Smooth muscle cell (in vitro differentiated cells): Measurements from ENCODE around the gene ARMC10. TPM values are rescaled to one million over a fixed set of nuclear protein-coding genes. Genes with fewer than 3 reads are reported as not detected.
A peak's percentile ranks its signal among the peaks of the same experiment; 100 is the strongest.
"Not testable (repeated sequence)": the region's sequence is repeated elsewhere in the genome, so short reads cannot be mapped to it uniquely, and the experiment has no call there.

Experiments
- DNase-seq: peaks from one replicate; lab custom pipeline; 2025; ENCODE audit not compliant: unreplicated experiment; lab: John Stamatoyannopoulos, UW
- H2AFZ ChIP-seq: fragments of 200-600 bp; sonication (generic); 2 replicates; pipeline ENCODE4 v1.6.0; 2016; ENCODE audit warnings: antibody characterized with exemption, low read depth, mild to moderate bottlenecking
- H3F3A ChIP-seq: fragments of 200-600 bp; sonication (generic); 2 replicates; pipeline ENCODE4 v1.6.0; 2017; ENCODE audit warnings: antibody characterized with exemption, low read depth
- H3K27ac ChIP-seq: fragments of 200-600 bp; sonication (generic); 2 replicates; pipeline ENCODE4 v1.5.1; 2016; ENCODE audit warnings: low read depth, mild to moderate bottlenecking
- H3K27me3 ChIP-seq: fragments of 200-600 bp; sonication (generic); 2 replicates; pipeline ENCODE4 v1.6.1; 2016; ENCODE audit warnings: low read depth, mild to moderate bottlenecking
- H3K36me3 ChIP-seq: fragments of 200-600 bp; sonication (generic); 2 replicates; pipeline ENCODE4 v1.5.1; 2016; ENCODE audit warnings: low read depth
- H3K4me1 ChIP-seq: fragments of 200-600 bp; sonication (generic); 2 replicates; pipeline ENCODE4 v1.5.1; 2016; ENCODE audit warnings: low read depth
- H3K4me2 ChIP-seq: fragments of 200-600 bp; sonication (generic); 2 replicates; pipeline ENCODE4 v1.6.0; 2016; ENCODE audit warnings: mild to moderate bottlenecking
- H3K4me3 ChIP-seq: fragments of 200-600 bp; sonication (generic); 2 replicates; pipeline ENCODE4 v1.5.1; 2016; ENCODE audit warnings: mild to moderate bottlenecking
- H3K79me2 ChIP-seq: fragments of 200-600 bp; sonication (generic); 2 replicates; pipeline ENCODE4 v1.6.0; 2016; ENCODE audit warnings: low read depth, mild to moderate bottlenecking
- H3K9ac ChIP-seq: fragments of 200-600 bp; sonication (generic); 2 replicates; pipeline ENCODE4 v1.6.0; 2016; ENCODE audit warnings: low read depth
- H3K9me3 ChIP-seq: fragments of 200-600 bp; sonication (generic); replicated peaks from 2 replicates; pipeline ENCODE4 v1.5.1; 2016; ENCODE audit warnings: low read depth
- H4K20me1 ChIP-seq: fragments of 200-600 bp; sonication (generic); 2 replicates; pipeline ENCODE4 v1.6.0; 2016; ENCODE audit warnings: low read depth
- CTCF ChIP-seq: fragments of 200-600 bp; sonication (generic); IDR thresholded peaks from 2 replicates; pipeline ENCODE4 v1.5.1; 2017; ENCODE audit warnings: borderline replicate concordance, mild to moderate bottlenecking, antibody characterized with exemption; ENCODE audit not compliant: insufficient read depth, poor library complexity, severe bottlenecking
- WGBS: methylation state at CpG from one replicate; pipeline ENCODE4 v1.1.7; 2016; ENCODE audit warnings: low lambda C conversion rate; 5-methylcytosine and 5-hydroxymethylcytosine counted together
- polyA plus RNA-seq: library from polyadenylated mRNA; unstranded; fragments of >200 nt; fragmentation: Nextera tagmentation; extraction: Ambion mirVana; gene quantifications from 2 replicates; pipeline ENCODE4 v1.2.1, GENCODE V29; 2016
- total RNA-seq: library from RNA; depleted of rRNA; stranded (reverse); fragments of >200 nt; gene quantifications from 2 replicates; pipeline ENCODE4 v1.2.3, GENCODE V29; 2014

ARMC10 gene
- total and polyA plus RNA-seq, 2 experiments from 2014 or later: 25.6 to 28.9 TPM

- Histone ChIP-seq H3K36me3 (no peaks in the 10 kb centered on the region), H4K20me1 (peaks cover 2% of the 10 kb centered on the region), H3K4me2 (peak overlapping the region; percentile 98), H3K4me1 (peaks cover 14% of the 10 kb centered on the region), H3K79me2 (peaks cover 45% of the 10 kb centered on the region), H3K9me3 (no peaks in the 10 kb centered on the region), H3K4me3 (peak overlapping the region; percentile 92), H3K9ac (peak overlapping the region; percentile 82), H2AFZ (peak overlapping the region; percentile 89), H3K27ac (peak overlapping the region; percentile 89), H3F3A (peaks cover 5% of the 10 kb centered on the region), H3K27me3 (no peaks in the 10 kb centered on the region)
- no peak for TF ChIP-seq CTCF
- WGBS: 6% methylated on average over 34 of the region's 36 CpGs
- no peak for DNase-seq
Measured at GRCh38 chr7:103075337-103075918, 488 bp downstream of the ARMC10 start.

- Histone ChIP-seq H2AFZ (no peak overlapping the region), H3K4me3 (no peak overlapping the region), H3K9ac (no peak overlapping the region), H3K27ac (no peak overlapping the region), H3K4me1 (peaks cover 14% of the 10 kb centered on the region), H4K20me1 (peaks cover 2% of the 10 kb centered on the region), H3K36me3 (no peaks in the 10 kb centered on the region), H3K79me2 (peaks cover 51% of the 10 kb centered on the region), H3K9me3 (no peaks in the 10 kb centered on the region), H3K27me3 (no peaks in the 10 kb centered on the region), H3K4me2 (peak overlapping the region; percentile 98), H3F3A (peaks cover 5% of the 10 kb centered on the region)
- DNase-seq: no peak
- WGBS: 94% methylated on average over 7 of the region's 7 CpGs
- TF ChIP-seq CTCF: no peak
Measured at GRCh38 chr7:103076764-103077163, 1.8 kb downstream of the ARMC10 start.

- Histone ChIP-seq H3K36me3 (no peaks in the 10 kb centered on the region), H3F3A (peaks cover 5% of the 10 kb centered on the region), H3K4me2 (no peak overlapping the region), H3K27me3 (no peaks in the 10 kb centered on the region), H2AFZ (no peak overlapping the region), H3K79me2 (peaks cover 57% of the 10 kb centered on the region), H3K27ac (no peak overlapping the region), H4K20me1 (peaks cover 2% of the 10 kb centered on the region), H3K9ac (no peak overlapping the region), H3K9me3 (no peaks in the 10 kb centered on the region), H3K4me3 (no peak overlapping the region), H3K4me1 (peaks cover 14% of the 10 kb centered on the region)
- WGBS: 99% methylated on average over 3 of the region's 3 CpGs
- TF ChIP-seq CTCF: no peak
- no peak for DNase-seq
Measured at GRCh38 chr7:103077318-103077717, 2.4 kb downstream of the ARMC10 start.

GRCh38 chr7:103078226-103078625 lies 3.3 kb downstream of the ARMC10 start:
- not testable (repeated sequence) for H3K27ac ChIP-seq, H3K4me3 ChIP-seq, H3K9ac ChIP-seq, H3K36me3 ChIP-seq, H3F3A ChIP-seq, H3K27me3 ChIP-seq, H4K20me1 ChIP-seq, DNase-seq, H3K4me2 ChIP-seq, H2AFZ ChIP-seq, H3K9me3 ChIP-seq
- Histone ChIP-seq H3K79me2 (peaks cover 59% of the 10 kb centered on the region), H3K4me1 (peaks cover 14% of the 10 kb centered on the region)
- 70% methylated on average over 6 of the region's 6 CpGs for WGBS
